Neuronal stem cell (in vitro differentiated cells): ENCODE measurements around the gene DPYSL5.

Source experiments
- DNase-seq: peaks from one replicate; pipeline ENCODE4 v3.0.0-alpha.2; 2013; ENCODE audit warnings: low spot score
- H2AFZ ChIP-seq: one replicate; pipeline ENCODE4 v1.6.1; 2013; ENCODE audit warnings: mild to moderate bottlenecking, low read length, inconsistent platforms
- H2AK5ac ChIP-seq: 2 replicates; pipeline ENCODE4 v1.6.1; 2013; ENCODE audit warnings: low read depth, mild to moderate bottlenecking, inconsistent platforms, low read length, moderate library complexity, mixed read lengths
- H2BK120ac ChIP-seq: 2 replicates; pipeline ENCODE4 v1.6.1; 2013; ENCODE audit warnings: low read depth, mild to moderate bottlenecking, inconsistent platforms, low read length, moderate library complexity, mixed read lengths
- H2BK12ac ChIP-seq: one replicate; pipeline ENCODE4 v1.6.1; 2013; ENCODE audit warnings: low read length, inconsistent platforms
- H2BK15ac ChIP-seq: 2 replicates; pipeline ENCODE4 v1.6.1; 2013; ENCODE audit warnings: mild to moderate bottlenecking, low read length, inconsistent platforms, mixed read lengths
- H2BK5ac ChIP-seq: one replicate; pipeline ENCODE4 v1.6.1; 2013; ENCODE audit warnings: inconsistent platforms, mild to moderate bottlenecking, low read length, moderate library complexity
- H3K14ac ChIP-seq: one replicate; pipeline ENCODE4 v1.6.1; 2013; ENCODE audit warnings: low read length, inconsistent platforms
- H3K18ac ChIP-seq: 2 replicates; pipeline ENCODE4 v1.6.1; 2013; ENCODE audit warnings: low read length, inconsistent platforms
- H3K23ac ChIP-seq: 2 replicates; pipeline ENCODE4 v1.6.1; 2013; ENCODE audit warnings: low read depth, mild to moderate bottlenecking, mixed read lengths, low read length, inconsistent platforms; ENCODE audit not compliant: poor library complexity
- H3K27ac ChIP-seq: replicated peaks from 3 replicates; pipeline ENCODE4 v1.5.1; 2013; ENCODE audit warnings: low read length, inconsistent platforms
- H3K27me3 ChIP-seq, 3 experiments: 2 replicates each; pipeline ENCODE4 v1.6.1; 2013; ENCODE audit warnings: low read length in 3 of 3, mild to moderate bottlenecking in 2 of 3, inconsistent platforms in 1 of 3, low read depth in 1 of 3, mixed read lengths in 1 of 3, moderate library complexity in 1 of 3; ENCODE audit not compliant: control insufficient read depth in 3 of 3, insufficient read depth in 3 of 3
- H3K36me3 ChIP-seq, 2 donors: replicated peaks in 1 of 2; 2 replicates each; pipeline ENCODE4 v1.6.1; 2013; ENCODE audit warnings: low read length in 2 of 2; ENCODE audit not compliant: control insufficient read depth in 2 of 2, insufficient read depth in 2 of 2
- H3K4ac ChIP-seq: 2 replicates; pipeline ENCODE4 v1.6.1; 2013; ENCODE audit warnings: inconsistent platforms, mild to moderate bottlenecking, low read length, moderate library complexity
- H3K4me1 ChIP-seq, 2 donors: 1 replicate in 1 of 2; 2 replicates in 1 of 2; pipeline ENCODE4 v1.6.1; 2013; ENCODE audit warnings: low read length in 2 of 2, low read depth in 1 of 2; ENCODE audit not compliant: control insufficient read depth in 2 of 2, insufficient read depth in 1 of 2
- H3K4me2 ChIP-seq: one replicate; pipeline ENCODE4 v1.6.1; 2013; ENCODE audit warnings: mild to moderate bottlenecking, low read length, inconsistent platforms; ENCODE audit not compliant: insufficient read depth, poor library complexity, severe bottlenecking
- H3K4me3 ChIP-seq, 2 donors: 2 replicates each; pipeline ENCODE4 v1.5.1; 2013; ENCODE audit warnings: low read length in 2 of 2, mild to moderate bottlenecking in 2 of 2, inconsistent platforms in 1 of 2, moderate library complexity in 1 of 2
- H3K79me1 ChIP-seq: one replicate; pipeline ENCODE4 v1.6.1; 2013; ENCODE audit warnings: low read depth, mild to moderate bottlenecking, inconsistent platforms, low read length, moderate library complexity
- H3K9ac ChIP-seq: one replicate; pipeline ENCODE4 v1.6.1; 2013; ENCODE audit warnings: mild to moderate bottlenecking, low read depth, low read length, inconsistent platforms; ENCODE audit not compliant: poor library complexity
- H3K9me3 ChIP-seq, 2 donors: replicated peaks in 1 of 2; 2 replicates each; pipeline versions ENCODE3 to v1.6.1; 2013; ENCODE audit warnings: low read length in 2 of 2, mild to moderate bottlenecking in 2 of 2, inconsistent platforms in 1 of 2, low read depth in 1 of 2, mixed read lengths in 1 of 2, moderate library complexity in 1 of 2; ENCODE audit not compliant: control insufficient read depth in 2 of 2, insufficient read depth in 1 of 2
- H4K8ac ChIP-seq: one replicate; pipeline ENCODE4 v1.6.1; 2013; ENCODE audit warnings: low read depth, mild to moderate bottlenecking, inconsistent platforms, low read length, moderate library complexity
- H4K91ac ChIP-seq: one replicate; pipeline ENCODE4 v1.6.1; 2013; ENCODE audit warnings: low read length, low read depth, mild to moderate bottlenecking, inconsistent platforms; ENCODE audit not compliant: poor library complexity
- WGBS, 2 donors: extraction: QIAGEN DNeasy Blood & Tissue Kit; methylation state at CpG; one replicate each; pipeline ENCODE4 v1.1.7; 2013; ENCODE audit warnings: missing lambda C conversion rate in 2 of 2, mixed read lengths in 1 of 2; ENCODE audit not compliant: insufficient read length in 2 of 2, insufficient replicate concordance in 1 of 2; ENCODE audit errors: extremely low coverage in 2 of 2; 5-methylcytosine and 5-hydroxymethylcytosine counted together

Gene DPYSL5

DNA sequence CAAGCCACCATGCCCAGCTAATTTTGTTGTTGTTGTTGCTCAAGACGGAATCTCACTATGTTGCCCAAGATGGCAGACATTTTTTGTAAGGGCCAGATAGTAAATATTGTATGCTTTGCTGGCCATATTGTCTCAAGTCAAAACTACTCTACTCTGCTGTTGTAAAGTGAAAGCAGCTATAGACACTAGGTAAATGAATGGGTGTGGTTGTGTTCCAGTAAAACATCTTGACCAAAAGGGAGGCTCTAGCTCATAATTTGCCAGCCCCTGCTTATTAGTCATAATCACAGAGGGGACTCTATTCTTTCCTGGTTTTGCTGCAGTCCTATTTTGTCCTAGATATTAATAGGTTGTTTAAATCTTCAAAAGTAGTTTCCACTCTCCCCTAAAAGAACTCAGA is 147.1 kb downstream of the DPYSL5 start:
- Histone ChIP-seq H3K23ac (no peak overlapping the region), H2AFZ (no peak overlapping the region), H4K91ac (no peak overlapping the region), H3K4me3 (no peak overlapping the region), H3K9ac (no peak overlapping the region), H2AK5ac (no peak overlapping the region), H3K18ac (no peak overlapping the region), H2BK120ac (no peak overlapping the region), H3K4me2 (no peak overlapping the region), H3K4ac (no peak overlapping the region), H3K9me3 (no peaks in the 10 kb centered on the region), H3K4me1 (peaks cover 0 to 5% of the 10 kb centered on the region in 2 donors), H3K79me1 (no peaks in the 10 kb centered on the region), H4K8ac (no peak overlapping the region), H3K27me3 (no peaks in the 10 kb centered on the region), H2BK5ac (no peak overlapping the region), H3K14ac (no peak overlapping the region), H2BK15ac (no peak overlapping the region), H2BK12ac (no peak overlapping the region), H3K27ac (no peak overlapping the region), H3K36me3 (no peaks in the 10 kb centered on the region)
- DNase-seq = no peak
- WGBS, 2 donors = no CpG with 5 or more reads among the region's 1 CpG

- no peak overlapping the region for H3K4me2 ChIP-seq
- no peak overlapping the region for H2AK5ac ChIP-seq
- no peak overlapping the region for H3K4me3 ChIP-seq
- H3K9me3 ChIP-seq = no peaks in the 10 kb centered on the region
- no peaks in the 10 kb centered on the region for H3K36me3 ChIP-seq
- H2BK120ac ChIP-seq = no peak overlapping the region
- no peak overlapping the region for H2BK12ac ChIP-seq
- no peak overlapping the region for H3K18ac ChIP-seq
- H3K79me1 ChIP-seq = no peaks in the 10 kb centered on the region
- no CpG with 5 or more reads among the region's 10 CpGs for WGBS, 2 donors
- peaks cover 0 to 5% of the 10 kb centered on the region in 2 donors for H3K4me1 ChIP-seq
- no peaks in the 10 kb centered on the region for H3K27me3 ChIP-seq
- no peak overlapping the region for H4K8ac ChIP-seq
- no peak overlapping the region for H2BK15ac ChIP-seq
- no peak overlapping the region for H3K14ac ChIP-seq
- no peak overlapping the region for H3K9ac ChIP-seq
- H4K91ac ChIP-seq = no peak overlapping the region
- no peak overlapping the region for H2AFZ ChIP-seq
- H2BK5ac ChIP-seq = no peak overlapping the region
- no peak overlapping the region for H3K4ac ChIP-seq
- no peak overlapping the region for H3K23ac ChIP-seq
- H3K27ac ChIP-seq = no peak overlapping the region
- peak; percentile 4 for DNase-seq
Observed at GRCh38 chr2:26997394-26997793, 149.5 kb downstream of the DPYSL5 start.

DNA sequence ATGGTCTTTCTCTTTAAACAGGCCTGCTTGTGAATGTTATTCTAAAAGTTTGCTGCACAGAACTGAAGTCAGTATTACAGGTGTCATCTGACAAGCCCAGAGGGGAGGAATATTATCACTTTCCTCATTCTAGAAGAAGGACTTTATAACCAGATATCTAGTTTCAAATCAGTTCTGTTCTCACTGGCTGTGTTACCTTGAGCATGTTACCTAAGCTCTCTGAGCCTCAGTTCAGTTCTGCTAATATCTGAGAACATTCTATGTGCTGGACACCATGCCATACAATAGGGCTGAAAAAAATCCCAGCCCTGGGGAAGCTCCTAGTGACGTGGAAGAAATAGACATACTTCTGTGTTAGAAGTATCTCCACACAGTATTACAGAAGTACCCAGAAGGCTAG is 150.4 kb downstream of the DPYSL5 start:
- H2AFZ ChIP-seq = no peak overlapping the region
- H3K18ac ChIP-seq = no peak overlapping the region
- no peak overlapping the region for H3K27ac ChIP-seq
- H2BK12ac ChIP-seq = no peak overlapping the region
- H3K79me1 ChIP-seq = no peaks in the 10 kb centered on the region
- no peaks in the 10 kb centered on the region for H3K27me3 ChIP-seq
- no CpG with 5 or more reads among the region's 1 CpG for WGBS, 2 donors
- no peaks in the 10 kb centered on the region for H3K9me3 ChIP-seq
- no peak overlapping the region for H2AK5ac ChIP-seq
- H3K4me3 ChIP-seq = no peak overlapping the region
- no peak overlapping the region for H3K9ac ChIP-seq
- H3K4me1 ChIP-seq = peaks cover 0 to 5% of the 10 kb centered on the region in 2 donors
- no peak overlapping the region for H4K8ac ChIP-seq
- no peak overlapping the region for H2BK15ac ChIP-seq
- H2BK120ac ChIP-seq = no peak overlapping the region
- no peak overlapping the region for H3K4me2 ChIP-seq
- H3K36me3 ChIP-seq = no peaks in the 10 kb centered on the region
- no peak overlapping the region for H4K91ac ChIP-seq
- no peak overlapping the region for H3K14ac ChIP-seq
- DNase-seq = no peak
- no peak overlapping the region for H3K4ac ChIP-seq
- no peak overlapping the region for H2BK5ac ChIP-seq
- H3K23ac ChIP-seq = no peak overlapping the region
